Endothelial cell of umbilical vein (primary cell): ENCODE measurements around the gene DDR2.

Experiments
- EZH2 ChIP-seq: IDR thresholded peaks from 2 replicates; pipeline ENCODE4 v1.6.1; 2012; ENCODE audit warnings: borderline replicate concordance, low read depth, mild to moderate bottlenecking, moderate library complexity, low read length, inconsistent platforms; ENCODE audit not compliant: severe bottlenecking
- GATA2 ChIP-seq: IDR thresholded peaks from 2 replicates; pipeline ENCODE4 v1.7.0; 2011; ENCODE audit warnings: low read depth, mild to moderate bottlenecking, moderate library complexity, mixed read lengths, low read length; ENCODE audit not compliant: insufficient read length, insufficient read depth
- JUN ChIP-seq: IDR thresholded peaks from 2 replicates; pipeline ENCODE4 v1.6.1; 2011; ENCODE audit warnings: borderline replicate concordance, low read depth; ENCODE audit not compliant: insufficient read length, insufficient read depth
- POLR2A ChIP-seq: IDR thresholded peaks from 2 replicates; pipeline ENCODE4 v1.6.1; 2012; ENCODE audit warnings: low read depth, mild to moderate bottlenecking, control low read depth, low read length
- POLR2AphosphoS5 ChIP-seq: IDR thresholded peaks from 2 replicates; pipeline ENCODE4 v1.6.1; 2012; ENCODE audit warnings: low read depth, mild to moderate bottlenecking, control low read depth, low read length, moderate library complexity; ENCODE audit not compliant: insufficient read depth
- TF ChIP-seq, protein P1 (sequence below), 2 donors: IDR thresholded peaks; 1 replicate in 1 of 2; 2 replicates in 1 of 2; pipeline ENCODE4 v1.5.1; 2011; ENCODE audit warnings: low read length in 2 of 2, mild to moderate bottlenecking in 2 of 2, moderate library complexity in 2 of 2, control low read depth in 1 of 2, inconsistent platforms in 1 of 2, low read depth in 1 of 2; ENCODE audit not compliant: insufficient read depth in 1 of 2; ENCODE audit errors: extremely low read depth in 1 of 2
- TF ChIP-seq, protein P2 (sequence below): IDR thresholded peaks from 2 replicates; pipeline ENCODE4 v1.6.1; 2011; ENCODE audit not compliant: insufficient read depth, insufficient read length

DNA sequence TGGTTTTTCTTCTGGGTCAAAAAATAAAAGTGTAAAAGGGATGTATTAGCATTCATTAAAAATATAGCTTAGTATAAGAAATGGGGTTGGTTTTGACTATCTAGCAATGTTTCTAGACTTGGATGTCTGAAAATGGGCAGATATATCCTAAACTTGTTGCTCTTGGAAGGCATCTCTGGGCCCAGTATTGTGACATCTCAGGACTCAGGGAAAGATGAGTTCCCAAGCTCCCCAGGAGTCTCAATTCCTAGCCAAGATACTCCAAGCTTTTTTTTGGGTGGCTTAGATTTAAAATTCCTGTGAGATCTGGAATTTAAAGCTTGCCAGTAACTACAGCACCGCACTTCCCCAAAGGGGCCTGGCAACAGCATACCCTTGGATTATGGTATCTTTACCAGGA is 146.8 kb downstream of the DDR2 start:
- TF ChIP-seq, protein P1, sequence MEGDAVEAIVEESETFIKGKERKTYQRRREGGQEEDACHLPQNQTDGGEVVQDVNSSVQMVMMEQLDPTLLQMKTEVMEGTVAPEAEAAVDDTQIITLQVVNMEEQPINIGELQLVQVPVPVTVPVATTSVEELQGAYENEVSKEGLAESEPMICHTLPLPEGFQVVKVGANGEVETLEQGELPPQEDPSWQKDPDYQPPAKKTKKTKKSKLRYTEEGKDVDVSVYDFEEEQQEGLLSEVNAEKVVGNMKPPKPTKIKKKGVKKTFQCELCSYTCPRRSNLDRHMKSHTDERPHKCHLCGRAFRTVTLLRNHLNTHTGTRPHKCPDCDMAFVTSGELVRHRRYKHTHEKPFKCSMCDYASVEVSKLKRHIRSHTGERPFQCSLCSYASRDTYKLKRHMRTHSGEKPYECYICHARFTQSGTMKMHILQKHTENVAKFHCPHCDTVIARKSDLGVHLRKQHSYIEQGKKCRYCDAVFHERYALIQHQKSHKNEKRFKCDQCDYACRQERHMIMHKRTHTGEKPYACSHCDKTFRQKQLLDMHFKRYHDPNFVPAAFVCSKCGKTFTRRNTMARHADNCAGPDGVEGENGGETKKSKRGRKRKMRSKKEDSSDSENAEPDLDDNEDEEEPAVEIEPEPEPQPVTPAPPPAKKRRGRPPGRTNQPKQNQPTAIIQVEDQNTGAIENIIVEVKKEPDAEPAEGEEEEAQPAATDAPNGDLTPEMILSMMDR (IDR thresholded peaks at IDR 0.05; ENCODE audit: extremely low read depth in 1 of 2, insufficient read depth in 1 of 2, low read depth in 1 of 2, low read length in 2 of 2) = no peak
- TF ChIP-seq POLR2AphosphoS5 = no peak
- TF ChIP-seq, protein P2, sequence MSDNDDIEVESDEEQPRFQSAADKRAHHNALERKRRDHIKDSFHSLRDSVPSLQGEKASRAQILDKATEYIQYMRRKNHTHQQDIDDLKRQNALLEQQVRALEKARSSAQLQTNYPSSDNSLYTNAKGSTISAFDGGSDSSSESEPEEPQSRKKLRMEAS = no peak
- TF ChIP-seq EZH2 = no peak
- no peak for TF ChIP-seq POLR2A
- TF ChIP-seq GATA2 = no peak
- TF ChIP-seq JUN = no peak
